Esophagus muscularis mucosa (tissue), 4 donors: ENCODE data around the gene XYLT2. TPM values are rescaled to one million over a fixed set of nuclear protein-coding genes. Genes with fewer than 3 reads are reported as not detected.

ENCODE experiments used
- DNase-seq: peaks from one replicate; pipeline ENCODE4 v3.0.0-alpha.2; 2017; ENCODE audit errors: extremely low spot score
- H3K27ac ChIP-seq, 4 donors: fragments of 200-600 bp; sonication (generic); replicated peaks in 1 of 4; 1 replicate in 3 of 4; 2 replicates in 1 of 4; pipeline ENCODE4 v1.5.1; 2016 to 2019; ENCODE audit warnings: mild to moderate bottlenecking in 1 of 4
- H3K27me3 ChIP-seq, 4 donors: fragments of 200-600 bp; sonication (generic); one replicate each; pipeline versions ENCODE4 v1.5.1 to v1.6.0; 2016 to 2019
- H3K36me3 ChIP-seq, 4 donors: fragments of 200-600 bp; sonication (generic); one replicate each; pipeline ENCODE4 v1.5.1; 2016 to 2019
- H3K4me1 ChIP-seq, 4 donors: fragments of 200-600 bp; sonication (generic); one replicate each; pipeline ENCODE4 v1.5.1; 2016 to 2019
- H3K4me3 ChIP-seq, 4 donors: fragments of 200-600 bp; sonication (generic); 1 replicate in 2 of 4; 2 replicates in 2 of 4; pipeline ENCODE4 v1.5.1; 2016 to 2019; ENCODE audit warnings: mild to moderate bottlenecking in 4 of 4, moderate library complexity in 1 of 4
- H3K9me3 ChIP-seq, 4 donors: fragments of 200-600 bp; sonication (generic); 1 replicate in 3 of 4; 2 replicates in 1 of 4; pipeline ENCODE4 v1.5.1; 2016 to 2019
- EP300 ChIP-seq: sonication (generic); formaldehyde crosslinking; IDR thresholded peaks from one replicate; pipeline ENCODE4 v1.6.1; 2017; ENCODE audit warnings: antibody characterized with exemption
- POLR2A ChIP-seq: fragments of 450-650 bp; IDR thresholded peaks from one replicate; pipeline ENCODE4 v1.6.1; 2017; ENCODE audit warnings: antibody characterized with exemption, moderate library complexity, mild to moderate bottlenecking, low read depth
- POLR2AphosphoS5 ChIP-seq, 2 donors: sonication (generic); formaldehyde crosslinking; IDR thresholded peaks; one replicate each; pipeline ENCODE4 v1.6.1; 2017; ENCODE audit warnings: antibody characterized with exemption in 2 of 2
- WGBS: methylation state at CpG from one replicate; pipeline ENCODE4 v1.1.5; 2018; 5-methylcytosine and 5-hydroxymethylcytosine counted together
- intact Hi-C: fragments of 100-400 bp; cut with DNase I; formaldehyde crosslinking; loops from one replicate; pipeline ENCODE4 v1.15.1; 2023
- total RNA-seq, 4 donors: library from RNA; depleted of rRNA; stranded (reverse); fragments of >200 nt; gene quantifications; one replicate each; pipeline versions ENCODE4 v1.1.0 to v1.2.1, GENCODE V29; 2016
- TF ChIP-seq, protein P1 (sequence below), 3 experiments: fragments of 200-600 bp in 2 of 3; fragments of 450-650 bp in 1 of 3; sonication (generic) in 2 of 3; IDR thresholded peaks; one replicate each; pipeline ENCODE4 v1.5.1; 2017 to 2019; ENCODE audit warnings: antibody characterized with exemption in 3 of 3, mild to moderate bottlenecking in 2 of 3, moderate library complexity in 1 of 3

The XYLT2 gene
- total RNA-seq, 4 donors from 2014 or later = 12.8 to 29.8 (median 26.0) TPM

DNA sequence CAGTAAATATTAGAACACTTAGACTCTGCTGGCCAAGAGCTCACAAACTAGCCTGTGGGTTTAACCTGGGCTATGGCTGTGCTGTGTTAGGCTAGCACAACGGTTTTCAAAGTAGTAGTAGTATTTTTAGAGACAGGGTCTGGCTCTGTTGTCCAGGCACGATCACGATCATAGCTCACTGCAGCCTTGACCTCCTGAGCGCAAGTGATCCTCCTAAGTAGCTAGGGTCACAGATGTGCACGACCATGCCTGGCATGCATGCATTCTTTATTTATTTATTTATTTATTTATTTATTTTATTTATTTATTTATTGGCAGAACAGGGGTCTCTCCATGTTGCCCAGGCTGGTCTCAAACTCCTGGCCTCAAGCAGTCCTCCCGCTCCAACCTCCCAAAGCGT, 16.7 kb downstream of the XYLT2 start:
- intact Hi-C loops = no loop called here
- no peak overlapping the region for H3K4me3 ChIP-seq
- no peaks in the 10 kb centered on the region for H3K27me3 ChIP-seq
- no peak overlapping the region for H3K27ac ChIP-seq
- TF ChIP-seq, protein P1, sequence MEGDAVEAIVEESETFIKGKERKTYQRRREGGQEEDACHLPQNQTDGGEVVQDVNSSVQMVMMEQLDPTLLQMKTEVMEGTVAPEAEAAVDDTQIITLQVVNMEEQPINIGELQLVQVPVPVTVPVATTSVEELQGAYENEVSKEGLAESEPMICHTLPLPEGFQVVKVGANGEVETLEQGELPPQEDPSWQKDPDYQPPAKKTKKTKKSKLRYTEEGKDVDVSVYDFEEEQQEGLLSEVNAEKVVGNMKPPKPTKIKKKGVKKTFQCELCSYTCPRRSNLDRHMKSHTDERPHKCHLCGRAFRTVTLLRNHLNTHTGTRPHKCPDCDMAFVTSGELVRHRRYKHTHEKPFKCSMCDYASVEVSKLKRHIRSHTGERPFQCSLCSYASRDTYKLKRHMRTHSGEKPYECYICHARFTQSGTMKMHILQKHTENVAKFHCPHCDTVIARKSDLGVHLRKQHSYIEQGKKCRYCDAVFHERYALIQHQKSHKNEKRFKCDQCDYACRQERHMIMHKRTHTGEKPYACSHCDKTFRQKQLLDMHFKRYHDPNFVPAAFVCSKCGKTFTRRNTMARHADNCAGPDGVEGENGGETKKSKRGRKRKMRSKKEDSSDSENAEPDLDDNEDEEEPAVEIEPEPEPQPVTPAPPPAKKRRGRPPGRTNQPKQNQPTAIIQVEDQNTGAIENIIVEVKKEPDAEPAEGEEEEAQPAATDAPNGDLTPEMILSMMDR (IDR thresholded peaks at IDR 0.05) = no peak
- no peak for TF ChIP-seq POLR2A
- no peak for TF ChIP-seq POLR2AphosphoS5 (IDR thresholded peaks at IDR 0.05)
- no peak for TF ChIP-seq EP300
- peaks cover 7 to 30% (median 21%) of the 10 kb centered on the region in 4 donors for H3K4me1 ChIP-seq
- 81% methylated on average over 7 of the region's 7 CpGs for WGBS
- peaks cover 20 to 73% (median 64%) of the 10 kb centered on the region in 4 donors for H3K36me3 ChIP-seq
- DNase-seq = no peak
- no peaks in the 10 kb centered on the region for H3K9me3 ChIP-seq

DNA sequence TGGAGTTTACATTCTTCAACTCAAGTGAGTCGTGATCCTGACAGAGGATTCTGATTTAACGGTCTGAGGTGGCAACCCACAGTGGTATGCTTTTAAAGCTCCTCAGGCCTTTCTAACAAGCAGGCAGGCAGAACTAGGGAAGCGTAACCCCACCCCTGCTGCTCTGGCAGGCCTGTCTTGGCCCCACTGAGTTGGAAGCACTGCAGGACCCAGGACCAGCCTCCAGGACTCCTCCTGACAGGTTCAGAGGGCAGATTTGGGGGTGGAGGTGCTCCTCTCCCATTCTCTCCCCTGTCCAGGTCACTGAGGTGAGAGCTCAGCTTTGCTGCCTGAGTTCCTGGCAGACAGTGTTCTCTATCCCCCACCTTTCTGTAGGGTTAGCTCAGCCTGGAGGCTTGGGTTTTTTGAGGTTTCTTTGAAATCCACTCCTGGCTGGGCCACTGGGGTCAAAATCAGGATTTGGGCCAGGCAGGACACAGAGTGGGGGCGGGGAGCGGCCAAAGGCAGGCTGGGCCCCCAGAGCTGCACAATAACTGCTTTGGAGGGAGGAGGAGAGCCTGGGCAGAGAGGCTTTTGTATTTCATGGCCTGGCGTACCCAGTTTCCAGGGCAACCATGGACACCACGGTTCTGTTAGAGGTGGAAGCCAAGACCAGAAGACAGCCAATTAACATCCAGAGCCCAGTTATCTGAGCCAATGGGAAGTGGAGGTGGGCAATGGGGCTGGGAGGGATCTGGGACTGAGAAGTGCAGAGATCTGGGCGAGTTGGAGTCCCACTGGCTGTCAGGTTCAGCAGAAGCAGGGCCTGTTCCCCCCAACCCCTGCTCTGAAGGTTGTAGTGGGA, 17.5 kb downstream of the XYLT2 start:
- Histone ChIP-seq H3K4me3 (no peak overlapping the region), H3K27me3 (no peaks in the 10 kb centered on the region), H3K36me3 (peaks cover 19 to 73% (median 64%) of the 10 kb centered on the region in 4 donors), H3K4me1 (peaks cover 7 to 30% (median 21%) of the 10 kb centered on the region in 4 donors), H3K9me3 (no peaks in the 10 kb centered on the region), H3K27ac (no peak overlapping the region)
- TF ChIP-seq POLR2A (no peak), POLR2AphosphoS5 (IDR thresholded peaks at IDR 0.05) (no peak), EP300 (no peak)
- TF ChIP-seq, protein P1 (IDR thresholded peaks at IDR 0.05) = no peak
- WGBS = 38% methylated on average over 8 of the region's 8 CpGs
- DNase-seq = no peak
- intact Hi-C loops = no loop called here

DNA sequence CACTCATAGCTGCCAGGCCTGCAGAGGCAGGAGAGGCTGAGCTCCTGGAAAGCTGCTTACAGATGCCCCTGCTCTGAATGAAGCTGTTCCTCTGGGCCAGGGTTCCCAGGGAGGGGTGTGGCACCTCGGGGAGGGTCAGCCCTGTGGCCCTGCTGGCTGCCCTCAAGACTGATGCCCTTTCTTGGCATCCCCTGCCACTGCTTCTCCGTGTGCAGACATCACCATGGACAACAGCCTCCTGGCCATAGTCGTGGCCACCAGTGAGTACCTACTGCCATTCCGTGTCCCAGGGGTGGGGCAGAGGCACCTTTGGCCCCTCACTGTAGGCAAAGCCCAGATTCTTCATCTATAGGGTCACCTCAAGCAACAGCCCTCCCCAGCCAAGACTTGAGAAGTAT, 18.1 kb downstream of the XYLT2 start:
- intact Hi-C loops = no loop called here
- Histone ChIP-seq H3K9me3 (no peaks in the 10 kb centered on the region), H3K4me1 (peaks cover 7 to 30% (median 21%) of the 10 kb centered on the region in 4 donors), H3K36me3 (peaks cover 16 to 73% (median 65%) of the 10 kb centered on the region in 4 donors), H3K4me3 (no peak overlapping the region), H3K27me3 (no peaks in the 10 kb centered on the region), H3K27ac (no peak overlapping the region)
- 63% methylated on average over 4 of the region's 4 CpGs for WGBS
- DNase-seq = no peak
- TF ChIP-seq POLR2AphosphoS5 (IDR thresholded peaks at IDR 0.05) = no peak
- TF ChIP-seq, protein P1 (IDR thresholded peaks at IDR 0.05) = no peak
- no peak for TF ChIP-seq POLR2A
- TF ChIP-seq EP300 = no peak

DNA sequence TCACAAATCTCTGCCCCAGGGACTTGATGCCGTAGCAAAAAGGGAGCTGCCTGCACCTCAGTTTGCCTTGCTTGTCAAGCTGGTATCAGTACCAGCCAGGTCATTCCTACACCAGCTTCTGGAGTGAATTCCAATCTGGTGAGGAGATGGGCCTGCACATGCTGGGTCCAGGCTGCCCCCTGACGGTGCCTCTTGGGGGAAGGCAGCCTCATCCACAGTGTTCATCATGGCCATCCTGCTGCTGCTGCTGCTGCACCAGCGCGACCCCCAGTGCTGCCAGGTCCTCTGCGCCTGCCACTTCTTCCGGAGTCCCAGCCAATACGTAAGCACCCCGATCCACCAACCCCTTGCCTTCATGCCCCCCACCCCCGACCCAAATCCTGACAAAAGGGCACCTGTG, 18.8 kb downstream of the XYLT2 start:
- Histone ChIP-seq H3K27me3 (no peaks in the 10 kb centered on the region), H3K9me3 (no peaks in the 10 kb centered on the region), H3K27ac (no peak overlapping the region), H3K4me3 (no peak overlapping the region), H3K4me1 (peaks cover 7 to 30% (median 21%) of the 10 kb centered on the region in 4 donors), H3K36me3 (peaks cover 22 to 73% (median 64%) of the 10 kb centered on the region in 4 donors)
- intact Hi-C loops = no loop called here
- DNase-seq = no peak
- WGBS = 100% methylated on average over 1 of the region's 9 CpGs
- TF ChIP-seq POLR2A (no peak), EP300 (no peak), POLR2AphosphoS5 (IDR thresholded peaks at IDR 0.05) (no peak)
- TF ChIP-seq, protein P1 (IDR thresholded peaks at IDR 0.05) = no peak
